Measurements from ENCODE around the gene PACS2.
A peak's percentile ranks its signal among the peaks of the same experiment; 100 is the strongest.

PACS2 gene

GRCh38 chr14:105412771-105413543 is 98.4 kb downstream of the PACS2 start:
- no peak for DNase-seq

- DNase-seq: no peak
These were observed 99.0 kb downstream of the PACS2 start for GRCh38 chr14:105413544-105413886.

- DNase-seq: peak; percentile 44
These were observed 100.2 kb downstream of the PACS2 start for GRCh38 chr14:105414456-105415371.

GRCh38 chr14:105415481-105416428 is 101.2 kb downstream of the PACS2 start:
- no peak for DNase-seq

- DNase-seq: no peak
These were observed 102.1 kb downstream of the PACS2 start for GRCh38 chr14:105416671-105417070.

- DNase-seq: no peak
These were observed 103.2 kb downstream of the PACS2 start for GRCh38 chr14:105417690-105418121.

GRCh38 chr14:105418269-105419194 is 104.0 kb downstream of the PACS2 start:
- DNase-seq: no peak

GRCh38 chr14:105419195-105420091 is 104.9 kb downstream of the PACS2 start, which contains the start of gene MTA1:
MTA1 (plus strand) TSS chr14:105419827; CDS start chr14:105420036, 209 bp downstream.
- peak; percentile 35 for DNase-seq

- no peak for DNase-seq
These were observed 105.8 kb downstream of the PACS2 start for GRCh38 chr14:105420101-105420973.

- DNase-seq: no peak
These were observed 106.6 kb downstream of the PACS2 start for GRCh38 chr14:105420974-105421674.

GRCh38 chr14:105421723-105422615 is 107.4 kb downstream of the PACS2 start:
- DNase-seq: no peak

GRCh38 chr14:105422695-105423487 is 108.3 kb downstream of the PACS2 start:
- DNase-seq: no peak

- no peak for DNase-seq
These were observed 109.1 kb downstream of the PACS2 start for GRCh38 chr14:105423488-105424195.

- no peak for DNase-seq
These were observed 110.3 kb downstream of the PACS2 start for GRCh38 chr14:105424861-105425260.

- no peak for DNase-seq
These were observed 111.3 kb downstream of the PACS2 start for GRCh38 chr14:105425823-105426247.
